Stomach (tissue), 4 donors: Measurements from ENCODE around the gene CAMTA2.

Experiments used
- CTCF ChIP-seq, 7 experiments: fragments of 450-650 bp in 4 of 7; fragments of 200-600 bp in 3 of 7; sonication (generic) in 3 of 7; IDR thresholded peaks; one replicate each; pipeline ENCODE4 v1.5.1; 2016 to 2019; ENCODE audit warnings: antibody characterized with exemption in 7 of 7, control low read depth in 2 of 7, mild to moderate bottlenecking in 1 of 7
- EP300 ChIP-seq: sonication (generic); formaldehyde crosslinking; IDR thresholded peaks from one replicate; pipeline ENCODE4 v1.6.1; 2017; ENCODE audit warnings: antibody characterized with exemption
- POLR2A ChIP-seq, 4 donors: fragments of 450-650 bp; IDR thresholded peaks; one replicate each; pipeline ENCODE4 v1.6.1; 2016; ENCODE audit warnings: antibody characterized with exemption in 4 of 4, control low read depth in 2 of 4, mild to moderate bottlenecking in 1 of 4, moderate library complexity in 1 of 4
- POLR2AphosphoS5 ChIP-seq, 3 donors: sonication (generic); formaldehyde crosslinking; IDR thresholded peaks; one replicate each; pipeline ENCODE4 v1.6.1; 2016; ENCODE audit warnings: antibody characterized with exemption in 3 of 3

- no peak for TF ChIP-seq POLR2A (IDR thresholded peaks at IDR 0.05)
- TF ChIP-seq CTCF (IDR thresholded peaks at IDR 0.05), result no peak
- no peak for TF ChIP-seq POLR2AphosphoS5 (IDR thresholded peaks at IDR 0.05)
- TF ChIP-seq EP300, result no peak
Observed at GRCh38 chr17:4986403-4986802, 1.1 kb downstream of the CAMTA2 start.
